Tibial nerve (tissue), 4 donors: ENCODE results near the gene GALNT10.

Experiments used
- CTCF ChIP-seq, 5 experiments: fragments of 200-600 bp in 3 of 5; fragments of 450-650 bp in 2 of 5; sonication (generic) in 3 of 5; IDR thresholded peaks; one replicate each; pipeline ENCODE4 v1.5.1; 2016 to 2019; ENCODE audit warnings: antibody characterized with exemption in 5 of 5, mild to moderate bottlenecking in 3 of 5, moderate library complexity in 2 of 5
- EP300 ChIP-seq, 2 donors: sonication (generic); formaldehyde crosslinking; IDR thresholded peaks; one replicate each; pipeline ENCODE4 v1.6.1; 2017; ENCODE audit warnings: antibody characterized with exemption in 2 of 2, mild to moderate bottlenecking in 1 of 2
- POLR2A ChIP-seq, 2 donors: fragments of 450-650 bp; IDR thresholded peaks; one replicate each; pipeline ENCODE4 v1.6.1; 2017; ENCODE audit warnings: antibody characterized with exemption in 2 of 2, mild to moderate bottlenecking in 2 of 2, moderate library complexity in 2 of 2

GRCh38 chr5:154428208-154428607 is 237.7 kb downstream of the GALNT10 start:
- TF ChIP-seq CTCF (IDR thresholded peaks at IDR 0.05) (no peak), POLR2A (IDR thresholded peaks at IDR 0.05) (no peak), EP300 (IDR thresholded peaks at IDR 0.05) (no peak)
